HFF-Myc (cell line): ENCODE measurements around the gene G3BP1.

Experiments used
- DNase-seq: peaks from one replicate; pipeline ENCODE4 v3.0.0-alpha.2; 2011; ENCODE audit warnings: low read depth; ENCODE audit errors: extremely low read depth
- H3K4me3 ChIP-seq: replicated peaks from 2 replicates; pipeline ENCODE4 v1.5.1; 2011; ENCODE audit warnings: low read depth, mild to moderate bottlenecking, control low read depth, low read length
- CTCF ChIP-seq: IDR thresholded peaks from 2 replicates; pipeline ENCODE4 v1.5.1; 2012; ENCODE audit warnings: mild to moderate bottlenecking, low read depth, low read length, control low read depth; ENCODE audit errors: missing control alignments

The G3BP1 gene

DNA sequence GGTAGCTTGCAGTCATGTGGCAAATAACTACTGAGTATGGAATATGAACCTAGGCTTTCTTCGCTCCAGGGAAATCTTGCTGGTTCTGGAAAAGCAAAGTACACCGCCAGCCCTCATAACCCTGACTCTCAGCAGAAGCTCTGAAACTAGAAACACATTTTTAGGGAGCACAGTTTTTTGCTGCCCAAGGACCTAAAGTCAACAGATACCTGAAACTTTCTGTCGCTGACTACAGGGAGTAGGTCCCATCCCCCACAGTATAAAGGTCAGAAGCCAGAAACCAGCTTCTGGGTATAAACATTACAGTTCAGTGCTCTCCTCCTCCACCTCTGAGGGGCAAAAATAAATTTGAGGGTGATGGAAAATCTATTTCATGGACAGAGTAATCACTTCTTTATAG is 16.4 kb upstream of the G3BP1 start:
- no peak for TF ChIP-seq CTCF
- H3K4me3 ChIP-seq: no peak overlapping the region
- DNase-seq: no peak

- DNase-seq: no peak
- H3K4me3 ChIP-seq: peak overlapping the region; percentile 69
- no peak for TF ChIP-seq CTCF
Measured at GRCh38 chr5:151757233-151758140, 14.3 kb upstream of the G3BP1 start.

DNA sequence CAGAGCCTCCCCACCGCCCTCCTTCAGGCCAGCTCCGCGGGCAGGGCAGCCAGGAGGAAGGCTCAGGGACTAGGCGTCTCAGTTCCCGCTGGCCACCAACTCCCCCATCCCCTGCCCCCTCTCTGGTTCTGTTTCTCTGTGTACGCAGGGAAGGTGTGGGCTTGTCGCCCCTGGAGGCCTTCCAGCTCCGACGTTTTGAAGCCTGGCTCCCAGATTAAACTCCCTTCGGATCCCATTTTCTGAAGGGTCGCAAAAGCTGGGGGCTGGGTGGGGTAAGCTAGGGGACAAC is 13.7 kb upstream of the G3BP1 start:
- no peak for TF ChIP-seq CTCF
- DNase-seq: no peak
- H3K4me3 ChIP-seq: peak overlapping the region; percentile 69

DNA sequence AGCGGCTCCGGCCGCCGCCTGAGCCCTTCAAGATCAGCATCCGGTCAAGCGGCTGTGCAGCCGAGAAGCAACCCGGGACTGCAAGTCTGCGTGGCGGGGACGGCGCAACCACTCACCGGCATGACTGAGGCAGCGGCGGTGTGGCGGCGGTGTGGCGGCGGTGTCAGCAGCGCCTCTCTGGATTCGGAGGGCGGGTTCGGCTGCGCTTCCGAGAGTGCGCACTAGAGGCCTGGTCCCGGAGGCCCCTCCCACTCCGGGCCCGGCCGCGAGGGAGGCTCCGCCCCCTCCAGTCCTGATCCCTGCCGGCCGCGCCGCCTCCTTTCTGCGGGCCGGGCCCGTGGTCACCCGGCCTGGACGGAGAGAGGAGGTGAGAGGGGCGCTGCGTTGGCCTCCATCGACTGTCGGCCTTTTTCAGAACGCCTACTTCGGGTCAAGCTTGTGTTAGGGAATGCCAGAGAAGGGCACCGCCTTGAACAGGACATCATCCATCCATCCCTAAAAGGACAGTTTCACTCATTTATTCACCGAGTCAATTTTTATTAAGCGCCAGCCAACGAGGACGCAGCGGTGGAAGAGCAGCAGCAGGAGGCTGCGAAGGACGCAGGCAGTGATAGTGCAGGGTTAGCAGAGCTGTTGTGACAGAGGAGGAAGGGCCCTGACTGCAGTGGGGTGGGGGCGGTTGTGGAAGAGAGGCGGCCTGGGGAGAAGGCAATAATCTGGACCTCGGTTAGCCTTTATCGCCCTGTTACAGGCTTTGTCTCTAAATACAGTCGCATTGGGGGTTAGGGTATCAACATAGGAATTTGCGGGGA is 13.1 kb upstream of the G3BP1 start, which contains the start of gene ATOX1:
Gene ATOX1, minus strand, starts transcription at position 202 of the 812 bp plus-strand sequence. Its CDS starts 80 bp downstream, at position 122.
- H3K4me3 ChIP-seq: peak within 1 kb of the TSS; percentile 69
- no peak for DNase-seq
- no peak for TF ChIP-seq CTCF

- no peak overlapping the region for H3K4me3 ChIP-seq
- no peak for TF ChIP-seq CTCF
- no peak for DNase-seq
Measured at GRCh38 chr5:151764801-151765200, 7.0 kb upstream of the G3BP1 start.

GRCh38 chr5:151766975-151767374 is 4.8 kb upstream of the G3BP1 start:
- DNase-seq: no peak
- TF ChIP-seq CTCF: no peak
- H3K4me3 ChIP-seq: no peak overlapping the region
